Stimulated activated naive CD4-positive, alpha-beta T cell (primary cell): ENCODE data around the gene ANO8.
A peak's percentile ranks its signal among the peaks of the same experiment; 100 is the strongest.
"Not testable (repeated sequence)": the region's sequence is repeated elsewhere in the genome, so short reads cannot be mapped to it uniquely, and the experiment has no call there.

Source experiments
- DNase-seq, 6 experiments: peaks; one replicate each; lab custom pipeline; 2025; lab: John Stamatoyannopoulos, UW

The ANO8 gene

GRCh38 chr19:17293605-17294004 is 41.0 kb downstream of the ANO8 start:
- no peak for DNase-seq

GRCh38 chr19:17292301-17293074 is 42.2 kb downstream of the ANO8 start:
- peak; percentile 69 to 80 (median 73) for DNase-seq

- peak in 2 of 6 experiments; percentile 12 to 13 for DNase-seq
Observed at GRCh38 chr19:17289489-17289888, 45.2 kb downstream of the ANO8 start.

GRCh38 chr19:17286752-17287151 is 47.9 kb downstream of the ANO8 start:
- no peak for DNase-seq

- DNase-seq: no peak
Observed at GRCh38 chr19:17286263-17286662, 48.4 kb downstream of the ANO8 start.

- no peak for DNase-seq
Observed at GRCh38 chr19:17285415-17286135, 49.1 kb downstream of the ANO8 start.

GRCh38 chr19:17283504-17283996 is 51.1 kb downstream of the ANO8 start:
- DNase-seq: no peak

GRCh38 chr19:17282488-17283125 is 52.0 kb downstream of the ANO8 start:
- peak; percentile 47 to 74 (median 69) for DNase-seq

GRCh38 chr19:17281391-17282304 is 53.0 kb downstream of the ANO8 start, which contains the start of gene ANKLE1:
ANKLE1 (plus strand) TSS chr19:17281901; CDS start chr19:17281921, 20 bp downstream.
- DNase-seq: peak in 2 of 6 experiments; percentile 15 to 28

- no peak for DNase-seq
Observed at GRCh38 chr19:17279436-17279835, 55.2 kb downstream of the ANO8 start.

- DNase-seq: no peak
Observed at GRCh38 chr19:17275441-17276175, 59.0 kb downstream of the ANO8 start.

- DNase-seq: not testable (repeated sequence)
Observed at GRCh38 chr19:17274892-17275291, 59.8 kb downstream of the ANO8 start.
